Ishikawa (cell line): ENCODE results near the gene APOBEC3H.

Experiments used
- RAD21 ChIP-seq: IDR thresholded peaks from 2 replicates; pipeline ENCODE4 v1.6.1; 2012; ENCODE audit warnings: low read depth
- YY1 ChIP-seq: IDR thresholded peaks from 2 replicates; pipeline ENCODE4 v1.6.1; 2012; ENCODE audit warnings: low read depth
- TF ChIP-seq, protein P1 (sequence below): IDR thresholded peaks from 2 replicates; pipeline ENCODE4 v1.6.1; 2012; ENCODE audit warnings: low read depth, mild to moderate bottlenecking

DNA sequence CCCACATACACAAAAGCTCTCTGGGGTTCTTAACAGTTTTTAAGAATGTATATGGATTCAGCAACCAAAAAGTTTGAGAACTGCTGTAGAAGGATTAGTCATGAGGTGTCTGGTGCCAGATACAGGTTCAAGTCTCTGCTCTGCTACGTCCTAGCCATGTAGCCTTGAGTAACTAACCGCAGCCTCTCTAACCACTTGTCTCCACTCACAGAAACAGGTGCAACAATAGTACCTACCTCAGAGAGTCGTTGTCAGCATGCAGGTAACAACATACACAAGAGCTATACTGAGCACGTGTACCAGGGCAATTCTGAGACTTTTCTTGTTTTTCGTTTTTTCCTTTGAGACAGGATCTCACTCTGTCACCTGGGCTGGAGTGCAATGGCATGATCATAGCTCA is 28.6 kb downstream of the APOBEC3H start:
- no peak for TF ChIP-seq RAD21
- TF ChIP-seq, protein P1, sequence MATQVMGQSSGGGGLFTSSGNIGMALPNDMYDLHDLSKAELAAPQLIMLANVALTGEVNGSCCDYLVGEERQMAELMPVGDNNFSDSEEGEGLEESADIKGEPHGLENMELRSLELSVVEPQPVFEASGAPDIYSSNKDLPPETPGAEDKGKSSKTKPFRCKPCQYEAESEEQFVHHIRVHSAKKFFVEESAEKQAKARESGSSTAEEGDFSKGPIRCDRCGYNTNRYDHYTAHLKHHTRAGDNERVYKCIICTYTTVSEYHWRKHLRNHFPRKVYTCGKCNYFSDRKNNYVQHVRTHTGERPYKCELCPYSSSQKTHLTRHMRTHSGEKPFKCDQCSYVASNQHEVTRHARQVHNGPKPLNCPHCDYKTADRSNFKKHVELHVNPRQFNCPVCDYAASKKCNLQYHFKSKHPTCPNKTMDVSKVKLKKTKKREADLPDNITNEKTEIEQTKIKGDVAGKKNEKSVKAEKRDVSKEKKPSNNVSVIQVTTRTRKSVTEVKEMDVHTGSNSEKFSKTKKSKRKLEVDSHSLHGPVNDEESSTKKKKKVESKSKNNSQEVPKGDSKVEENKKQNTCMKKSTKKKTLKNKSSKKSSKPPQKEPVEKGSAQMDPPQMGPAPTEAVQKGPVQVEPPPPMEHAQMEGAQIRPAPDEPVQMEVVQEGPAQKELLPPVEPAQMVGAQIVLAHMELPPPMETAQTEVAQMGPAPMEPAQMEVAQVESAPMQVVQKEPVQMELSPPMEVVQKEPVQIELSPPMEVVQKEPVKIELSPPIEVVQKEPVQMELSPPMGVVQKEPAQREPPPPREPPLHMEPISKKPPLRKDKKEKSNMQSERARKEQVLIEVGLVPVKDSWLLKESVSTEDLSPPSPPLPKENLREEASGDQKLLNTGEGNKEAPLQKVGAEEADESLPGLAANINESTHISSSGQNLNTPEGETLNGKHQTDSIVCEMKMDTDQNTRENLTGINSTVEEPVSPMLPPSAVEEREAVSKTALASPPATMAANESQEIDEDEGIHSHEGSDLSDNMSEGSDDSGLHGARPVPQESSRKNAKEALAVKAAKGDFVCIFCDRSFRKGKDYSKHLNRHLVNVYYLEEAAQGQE = no peak
- TF ChIP-seq YY1 = no peak
